Loucy (cell line): ENCODE measurements around the gene NBDY.
A peak's percentile ranks its signal among the peaks of the same experiment; 100 is the strongest.
"Not testable (repeated sequence)": the region's sequence is repeated elsewhere in the genome, so short reads cannot be mapped to it uniquely, and the experiment has no call there.

Experiments used
- H2AFZ ChIP-seq: fragments of 200-600 bp; sonication (generic); 2 replicates; pipeline ENCODE4 v1.6.0; 2016; ENCODE audit warnings: antibody characterized with exemption, mild to moderate bottlenecking, low read length, moderate library complexity
- H3F3A ChIP-seq: fragments of 200-600 bp; 2 replicates; pipeline ENCODE4 v1.6.0; 2016; ENCODE audit warnings: antibody characterized with exemption, low read depth, mild to moderate bottlenecking
- H3K27me3 ChIP-seq: fragments of 200-600 bp; sonication (generic); 2 replicates; pipeline ENCODE4 v1.6.1; 2014; ENCODE audit warnings: low read length, mild to moderate bottlenecking; ENCODE audit not compliant: insufficient read depth, poor library complexity, severe bottlenecking
- H3K36me3 ChIP-seq: fragments of 200-600 bp; sonication (generic); 2 replicates; pipeline ENCODE4 v1.6.1; 2016; ENCODE audit warnings: low read length; ENCODE audit not compliant: insufficient read depth
- H3K4me1 ChIP-seq: fragments of 200-600 bp; sonication (generic); 2 replicates; pipeline ENCODE4 v1.5.1; 2014; ENCODE audit warnings: low read length, mild to moderate bottlenecking; ENCODE audit not compliant: insufficient read depth, poor library complexity, severe bottlenecking
- H3K4me2 ChIP-seq: fragments of 200-600 bp; sonication (generic); 2 replicates; pipeline ENCODE4 v1.6.0; 2014; ENCODE audit warnings: antibody characterized with exemption, low read length, low read depth, mild to moderate bottlenecking; ENCODE audit not compliant: poor library complexity, severe bottlenecking
- H3K4me3 ChIP-seq: fragments of 200-600 bp; sonication (generic); 2 replicates; pipeline ENCODE4 v1.5.1; 2014; ENCODE audit warnings: low read length, mild to moderate bottlenecking, mixed read lengths; ENCODE audit not compliant: poor library complexity, severe bottlenecking
- H3K79me2 ChIP-seq: fragments of 200-600 bp; sonication (generic); 2 replicates; pipeline ENCODE4 v1.6.1; 2014; ENCODE audit warnings: low read length; ENCODE audit not compliant: insufficient read depth
- H3K9ac ChIP-seq: fragments of 200-600 bp; sonication (generic); 2 replicates; pipeline ENCODE4 v1.6.0; 2014; ENCODE audit warnings: mild to moderate bottlenecking, low read depth, low read length, moderate library complexity; ENCODE audit not compliant: poor library complexity, severe bottlenecking
- H3K9me2 ChIP-seq: fragments of 200-600 bp; sonication (generic); replicated peaks from 2 replicates; pipeline ENCODE4 v1.6.1; 2016; ENCODE audit warnings: low read depth, low read length, mixed read lengths
- H3K9me3 ChIP-seq: fragments of 200-600 bp; sonication (generic); 2 replicates; pipeline ENCODE4 v1.6.1; 2014; ENCODE audit warnings: mild to moderate bottlenecking, antibody characterized with exemption, low read length, low read depth; ENCODE audit not compliant: insufficient read depth
- H4K20me1 ChIP-seq: fragments of 200-600 bp; sonication (generic); 2 replicates; pipeline ENCODE4 v1.6.0; 2014; ENCODE audit warnings: antibody characterized with exemption, low read length, mild to moderate bottlenecking; ENCODE audit not compliant: insufficient read depth, poor library complexity, severe bottlenecking
- EZH2phosphoT487 ChIP-seq: fragments of 200-600 bp; IDR thresholded peaks from 2 replicates; pipeline ENCODE4 v1.6.1; 2018; ENCODE audit warnings: antibody characterized with exemption, mild to moderate bottlenecking, moderate library complexity, borderline replicate concordance
- TF ChIP-seq, protein P1 (sequence below): fragments of 200-600 bp; sonication (generic); conservative IDR thresholded peaks from 2 replicates; pipeline ENCODE4 v1.5.1; 2014; ENCODE audit warnings: mild to moderate bottlenecking, antibody characterized with exemption, low read length

The NBDY gene

DNA sequence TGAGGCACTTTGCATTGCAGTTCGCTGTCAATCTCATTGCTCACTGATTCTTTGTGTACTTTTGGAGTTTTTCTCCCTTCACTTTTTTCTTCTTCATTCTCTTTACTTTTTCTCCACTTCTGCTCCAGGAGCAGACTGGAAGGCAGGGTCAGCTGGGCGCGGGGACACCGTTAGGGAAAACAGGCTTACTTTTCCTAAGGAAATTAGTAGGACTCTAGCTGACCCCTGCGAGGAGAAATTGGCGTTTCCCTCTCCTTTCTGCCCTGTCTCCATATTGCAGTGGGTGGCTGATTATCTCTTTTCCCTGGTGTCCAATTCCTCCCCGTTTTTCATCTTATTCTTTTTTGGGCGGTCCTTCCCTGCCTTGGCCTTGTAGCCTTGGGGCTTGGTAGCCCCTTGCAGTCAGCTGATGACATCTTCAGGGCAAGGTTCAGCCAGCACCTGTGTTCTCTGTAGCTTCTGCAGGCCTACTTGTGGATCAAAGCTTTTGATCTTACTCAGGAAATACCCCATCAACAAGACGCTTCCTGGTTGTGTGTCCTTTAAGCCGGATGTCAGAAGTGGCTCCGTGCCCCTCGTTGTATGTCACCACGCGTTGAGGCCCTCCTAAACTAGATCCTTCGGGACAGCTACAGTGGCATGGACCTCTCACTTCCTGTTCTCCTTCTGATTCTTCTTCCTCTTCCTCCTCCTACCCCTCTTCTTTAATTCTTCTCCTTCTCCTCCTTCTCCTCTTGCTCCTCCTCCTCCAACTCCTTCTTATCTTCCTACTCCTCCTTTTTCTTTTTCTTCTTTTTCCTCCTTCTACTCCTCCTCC is 36.1 kb downstream of the NBDY start:
- Histone ChIP-seq H3K4me3 (no peak overlapping the region), H2AFZ (no peak overlapping the region), H3K9me2 (no peaks in the 10 kb centered on the region), H4K20me1 (peaks cover 5% of the 10 kb centered on the region), H3K9ac (no peak overlapping the region), H3K27me3 (no peaks in the 10 kb centered on the region), H3K4me1 (peaks cover 5% of the 10 kb centered on the region), H3K4me2 (peak overlapping the region; percentile 20), H3K9me3 (no peaks in the 10 kb centered on the region), H3K36me3 (peaks cover 6% of the 10 kb centered on the region; the same call in 1 of the 2 replicates), H3F3A (no peaks in the 10 kb centered on the region), H3K79me2 (peaks cover 7% of the 10 kb centered on the region; the same call in 1 of the 2 replicates)
- TF ChIP-seq EZH2phosphoT487, result no peak
- TF ChIP-seq, protein P1, sequence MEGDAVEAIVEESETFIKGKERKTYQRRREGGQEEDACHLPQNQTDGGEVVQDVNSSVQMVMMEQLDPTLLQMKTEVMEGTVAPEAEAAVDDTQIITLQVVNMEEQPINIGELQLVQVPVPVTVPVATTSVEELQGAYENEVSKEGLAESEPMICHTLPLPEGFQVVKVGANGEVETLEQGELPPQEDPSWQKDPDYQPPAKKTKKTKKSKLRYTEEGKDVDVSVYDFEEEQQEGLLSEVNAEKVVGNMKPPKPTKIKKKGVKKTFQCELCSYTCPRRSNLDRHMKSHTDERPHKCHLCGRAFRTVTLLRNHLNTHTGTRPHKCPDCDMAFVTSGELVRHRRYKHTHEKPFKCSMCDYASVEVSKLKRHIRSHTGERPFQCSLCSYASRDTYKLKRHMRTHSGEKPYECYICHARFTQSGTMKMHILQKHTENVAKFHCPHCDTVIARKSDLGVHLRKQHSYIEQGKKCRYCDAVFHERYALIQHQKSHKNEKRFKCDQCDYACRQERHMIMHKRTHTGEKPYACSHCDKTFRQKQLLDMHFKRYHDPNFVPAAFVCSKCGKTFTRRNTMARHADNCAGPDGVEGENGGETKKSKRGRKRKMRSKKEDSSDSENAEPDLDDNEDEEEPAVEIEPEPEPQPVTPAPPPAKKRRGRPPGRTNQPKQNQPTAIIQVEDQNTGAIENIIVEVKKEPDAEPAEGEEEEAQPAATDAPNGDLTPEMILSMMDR, result no peak

DNA sequence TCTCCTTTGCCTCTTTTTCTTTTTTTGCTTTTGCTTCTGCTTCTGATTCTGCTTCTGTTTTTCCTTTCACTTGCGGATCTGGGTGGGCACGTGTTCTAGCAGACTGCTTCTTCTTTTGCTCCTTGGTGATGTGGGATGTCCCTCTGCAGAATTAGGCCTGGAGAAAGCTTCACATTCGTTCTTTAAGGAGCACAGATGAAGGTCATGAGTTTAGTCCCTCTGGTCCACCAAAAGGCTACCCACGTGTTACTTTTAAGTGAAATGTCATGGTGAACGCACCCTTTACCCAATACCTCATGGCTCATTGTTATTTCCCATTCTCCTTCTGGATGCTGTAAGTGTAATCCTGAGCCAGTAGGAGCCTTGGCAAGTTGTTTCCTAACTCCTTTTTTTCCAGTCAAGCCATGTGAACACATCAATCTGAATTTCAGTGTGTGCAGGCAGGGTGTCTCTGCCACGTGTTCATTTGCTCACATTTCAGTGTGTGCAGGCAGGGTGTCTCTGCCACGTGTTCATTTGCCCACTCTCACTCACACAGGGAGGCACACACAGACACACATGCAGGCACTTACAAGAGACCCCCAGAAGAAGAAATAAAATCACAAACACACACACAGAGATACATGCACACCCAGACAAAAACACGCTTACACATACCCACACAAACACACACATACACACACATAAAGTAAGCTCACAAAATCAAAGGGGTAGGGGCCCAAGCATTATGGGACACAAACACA is 36.9 kb downstream of the NBDY start:
- no peak for TF ChIP-seq EZH2phosphoT487
- TF ChIP-seq, protein P1, result no peak
- no peaks in the 10 kb centered on the region for H3K9me2 ChIP-seq
- no peaks in the 10 kb centered on the region for H3K9me3 ChIP-seq
- no peak overlapping the region for H3K9ac ChIP-seq
- H2AFZ ChIP-seq, result no peak overlapping the region
- H3K4me3 ChIP-seq, result no peak overlapping the region
- H3K4me1 ChIP-seq, result peaks cover 5% of the 10 kb centered on the region
- no peaks in the 10 kb centered on the region for H3K27me3 ChIP-seq
- peaks cover 7% of the 10 kb centered on the region; the same call in 1 of the 2 replicates for H3K79me2 ChIP-seq
- no peaks in the 10 kb centered on the region for H3F3A ChIP-seq
- no peak overlapping the region for H3K4me2 ChIP-seq
- H3K36me3 ChIP-seq, result peaks cover 6% of the 10 kb centered on the region; the same call in 1 of the 2 replicates
- peaks cover 5% of the 10 kb centered on the region for H4K20me1 ChIP-seq

DNA sequence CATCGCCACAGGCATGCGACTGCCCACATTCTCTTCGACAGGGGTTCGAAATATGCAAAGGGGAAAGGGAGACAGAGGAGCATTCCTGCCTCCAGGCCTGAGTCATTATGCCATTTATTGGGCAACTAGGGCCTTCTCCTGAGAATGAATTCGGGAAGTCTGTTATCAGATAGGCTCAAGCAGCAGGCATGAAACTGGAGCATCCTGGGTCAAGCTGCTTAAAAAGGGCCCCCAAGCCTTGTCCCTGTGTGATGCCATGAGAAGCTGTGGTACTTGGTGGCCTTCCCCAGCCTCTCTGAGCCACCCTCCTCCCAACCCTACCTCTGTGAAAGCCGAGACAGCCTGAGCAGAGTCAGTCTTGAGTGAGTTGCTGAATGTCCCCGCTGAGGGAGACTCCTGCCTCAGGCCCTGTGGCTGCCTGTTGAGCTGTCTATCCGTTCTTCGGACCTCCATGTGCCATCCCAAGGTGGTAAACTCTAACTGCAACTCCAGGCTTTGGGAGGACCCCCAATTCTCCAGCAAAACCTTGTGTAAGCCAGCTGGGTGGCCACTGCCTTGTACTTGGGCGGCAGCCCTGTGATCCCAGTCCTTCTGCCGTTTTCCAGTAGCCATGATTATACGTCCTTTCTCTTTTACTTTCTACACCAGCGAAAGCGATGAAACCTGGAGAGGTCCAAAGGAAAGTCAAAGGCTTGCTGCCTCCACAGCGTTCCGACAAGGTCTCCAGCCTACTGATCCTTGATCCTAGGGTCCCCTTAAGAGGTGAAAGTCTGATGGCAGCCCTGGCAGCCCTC is 37.7 kb downstream of the NBDY start:
- H3K9ac ChIP-seq, result no peak overlapping the region
- peaks cover 7% of the 10 kb centered on the region; the same call in 1 of the 2 replicates for H3K79me2 ChIP-seq
- H3F3A ChIP-seq, result no peaks in the 10 kb centered on the region
- H3K36me3 ChIP-seq, result peaks cover 6% of the 10 kb centered on the region; the same call in 1 of the 2 replicates
- TF ChIP-seq, protein P1, result no peak
- no peak for TF ChIP-seq EZH2phosphoT487
- no peaks in the 10 kb centered on the region for H3K9me3 ChIP-seq
- H3K4me2 ChIP-seq, result no peak overlapping the region
- H3K9me2 ChIP-seq, result no peaks in the 10 kb centered on the region
- no peak overlapping the region for H3K4me3 ChIP-seq
- H3K27me3 ChIP-seq, result no peaks in the 10 kb centered on the region
- H4K20me1 ChIP-seq, result peaks cover 5% of the 10 kb centered on the region
- H2AFZ ChIP-seq, result no peak overlapping the region
- H3K4me1 ChIP-seq, result peaks cover 5% of the 10 kb centered on the region

DNA sequence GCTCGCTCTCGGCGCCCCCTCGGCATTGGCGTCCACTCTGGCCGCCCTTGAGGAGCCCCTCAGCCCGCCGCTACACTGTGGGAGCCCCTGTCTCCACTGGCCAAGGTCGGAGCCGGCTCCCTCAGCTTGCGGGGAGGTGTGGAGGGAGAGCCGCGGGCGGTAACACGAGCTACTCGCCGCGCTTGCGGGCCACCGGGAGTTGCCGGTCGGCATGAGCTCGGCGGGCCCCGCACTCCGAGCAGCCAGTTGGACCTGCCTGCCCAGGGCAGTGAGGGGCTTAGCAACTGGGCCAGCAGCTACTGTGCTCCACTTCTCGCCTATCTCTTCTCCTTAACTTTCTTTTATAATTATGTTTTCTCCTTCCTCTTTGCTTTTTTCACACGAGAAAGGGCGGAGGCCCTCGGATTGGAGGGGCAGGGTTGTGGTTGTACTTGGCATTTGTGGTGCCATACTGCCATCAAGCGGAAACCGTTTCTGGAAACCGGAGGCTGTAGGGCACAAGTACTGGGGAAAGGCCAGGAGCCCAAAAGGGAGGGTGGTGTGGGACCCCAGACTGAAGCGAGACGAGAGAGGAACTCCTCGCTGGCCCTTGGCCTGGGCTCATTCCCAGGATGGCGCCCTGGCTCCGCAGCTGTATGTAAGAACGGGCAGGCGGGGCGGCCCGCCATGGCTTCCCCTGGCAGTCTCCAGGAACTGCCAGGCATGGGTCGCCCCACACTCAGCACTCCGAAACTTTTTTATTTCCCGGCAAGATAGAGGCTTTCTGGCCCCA is 38.5 kb downstream of the NBDY start:
- H3K27me3 ChIP-seq, H3K9me3 ChIP-seq, H3F3A ChIP-seq, H3K36me3 ChIP-seq, H3K4me1 ChIP-seq, H3K9ac ChIP-seq, H3K4me2 ChIP-seq, H3K9me2 ChIP-seq, H3K79me2 ChIP-seq, H2AFZ ChIP-seq, H4K20me1 ChIP-seq, H3K4me3 ChIP-seq: not testable (repeated sequence)
